Spleen (tissue), 11 donors: ENCODE measurements around the gene SHF. TPM values are rescaled to one million over a fixed set of nuclear protein-coding genes. Genes with fewer than 3 reads are reported as not detected.

Source experiments
- DNase-seq: peaks from one replicate; pipeline ENCODE4 v3.0.0-alpha.2; 2020
- H3K27ac ChIP-seq, 8 donors: fragments of 200-600 bp; sonication (generic) in 7 of 8; 1 replicate in 4 of 8; 2 replicates in 4 of 8; pipeline versions ENCODE4 v1.5.0 to v1.8.0; 2016 to 2021; ENCODE audit warnings: inconsistent platforms in 4 of 8, mild to moderate bottlenecking in 4 of 8, moderate library complexity in 1 of 8
- H3K27me3 ChIP-seq, 7 donors: fragments of 200-600 bp; sonication (generic) in 6 of 7; replicated peaks in 1 of 7; 1 replicate in 4 of 7; 2 replicates in 3 of 7; pipeline versions ENCODE4 v1.5.0 to v1.8.0; 2016 to 2021; ENCODE audit warnings: inconsistent platforms in 3 of 7, mild to moderate bottlenecking in 1 of 7
- H3K36me3 ChIP-seq, 6 donors: fragments of 200-600 bp; sonication (generic) in 5 of 6; 1 replicate in 4 of 6; 2 replicates in 2 of 6; pipeline versions ENCODE4 v1.5.0 to v1.8.0; 2016 to 2021; ENCODE audit warnings: inconsistent platforms in 2 of 6
- H3K4me1 ChIP-seq, 6 donors: fragments of 200-600 bp; sonication (generic) in 5 of 6; 1 replicate in 3 of 6; 2 replicates in 3 of 6; pipeline versions ENCODE4 v1.5.0 to v1.8.0; 2016 to 2021; ENCODE audit warnings: inconsistent platforms in 3 of 6
- H3K4me3 ChIP-seq, 8 donors: fragments of 200-600 bp; sonication (generic) in 7 of 8; 1 replicate in 4 of 8; 2 replicates in 4 of 8; pipeline versions ENCODE4 v1.5.0 to v1.8.0; 2016 to 2021; ENCODE audit warnings: inconsistent platforms in 4 of 8, mild to moderate bottlenecking in 4 of 8, moderate library complexity in 2 of 8
- H3K9me3 ChIP-seq, 8 donors: fragments of 200-600 bp; sonication (generic) in 7 of 8; 1 replicate in 4 of 8; 2 replicates in 4 of 8; pipeline versions ENCODE4 v1.5.0 to v1.8.0; 2016 to 2021; ENCODE audit warnings: inconsistent platforms in 4 of 8
- CTCF ChIP-seq, 11 experiments: fragments of 200-600 bp in 7 of 11; fragments of 450-650 bp in 4 of 11; sonication (generic) in 4 of 11; IDR thresholded peaks in 8 of 11; conservative IDR thresholded peaks in 3 of 11; 1 replicate in 7 of 11; 2 replicates in 4 of 11; pipeline versions ENCODE4 v1.4.0 to v1.8.0; 2016 to 2021; ENCODE audit warnings: antibody characterized with exemption in 11 of 11, inconsistent platforms in 4 of 11, mild to moderate bottlenecking in 1 of 11
- POLR2A ChIP-seq, 3 donors: fragments of 450-650 bp; IDR thresholded peaks; one replicate each; pipeline ENCODE4 v1.5.1; 2017; ENCODE audit warnings: antibody characterized with exemption in 3 of 3, mild to moderate bottlenecking in 1 of 3
- POLR2AphosphoS5 ChIP-seq, 3 donors: sonication (generic); formaldehyde crosslinking; IDR thresholded peaks; one replicate each; pipeline ENCODE4 v1.5.1; 2017; ENCODE audit warnings: antibody characterized with exemption in 3 of 3
- WGBS, 5 donors: extraction: QIAGEN DNeasy Blood & Tissue Kit in 3 of 5; methylation state at CpG; one replicate each; pipeline versions ENCODE4 v1.1.5 to v1.1.7; 2013 to 2018; 5-methylcytosine and 5-hydroxymethylcytosine counted together
- intact Hi-C: fragments of 100-400 bp; cut with DNase I; formaldehyde crosslinking; loops from one replicate; pipeline ENCODE4 v1.15.0; 2023; ENCODE audit warnings: low total_unique reads
- polyA plus RNA-seq, 3 donors: library from polyadenylated mRNA; stranded (reverse); fragments of 200-250 nt; gene quantifications; one replicate each; pipeline ENCODE4 v1.2.1, GENCODE V29; 2013
- total RNA-seq, 7 donors: library from RNA; depleted of rRNA in 3 of 7; stranded (reverse); fragments of >200 nt in 3 of 7; fragmentation: NEBNext Ultra II Directional in 4 of 7; extraction: Animal tissue kit (Norgen Biotek cat#: 25700) in 4 of 7; gene quantifications; one replicate each; pipeline versions ENCODE4 v1.1.0 to v1.2.1, GENCODE V29; 2016 to 2021
- donor health status: healthy with polysubstance abuse.
- donor health status: DM: no; HTN: no; CAD: no; lungs with moderate emphysema.
- donor health status: DM: no; HTN: no; CAD: no.
- donor health status: Bipolar disorder and iron deficiency.
- donor health status: healthy.
- donor health status: DM: no; HTN: no; CAD: no.
- donor health status: DM: yes; HTN: yes; CAD: no.

SHF gene
- total and polyA plus RNA-seq, 10 donors, result 1.9 to 8.8 (median 5.7) TPM

- intact Hi-C loops, result no loop called here
- DNase-seq, result peak; percentile 95
- no peaks in the 10 kb centered on the region for H3K27me3 ChIP-seq
- H3K4me1 ChIP-seq, result peaks cover 0 to 44% (median 16%) of the 10 kb centered on the region in 6 donors
- peak overlapping the region; percentile 45 to 82 (median 66) for H3K4me3 ChIP-seq
- TF ChIP-seq POLR2A (IDR thresholded peaks at IDR 0.05) (peak; percentile 16 to 92 (median 92)), CTCF (IDR thresholded peaks at IDR 0.05 in 8 of 11, conservative IDR thresholded peaks at IDR 0.05 in 3 of 11) (peak; percentile 42 to 71 (median 63)), POLR2AphosphoS5 (IDR thresholded peaks at IDR 0.05) (peak; percentile 94 to 100 (median 98))
- no peaks in the 10 kb centered on the region for H3K36me3 ChIP-seq
- WGBS, 5 donors, result 0% methylated on average over 38 to 42 of the region's 42 CpGs
- no peaks in the 10 kb centered on the region for H3K9me3 ChIP-seq
- peak overlapping the region; percentile 85 to 99 (median 96) for H3K27ac ChIP-seq
Observed at GRCh38 chr15:45198337-45199135, 10.8 kb upstream of the SHF start.

GRCh38 chr15:45197512-45197911, 9.7 kb upstream of the SHF start:
- no peaks in the 10 kb centered on the region for H3K27me3 ChIP-seq
- TF ChIP-seq POLR2A (IDR thresholded peaks at IDR 0.05) (no peak), CTCF (IDR thresholded peaks at IDR 0.05 in 8 of 11, conservative IDR thresholded peaks at IDR 0.05 in 3 of 11) (no peak), POLR2AphosphoS5 (IDR thresholded peaks at IDR 0.05) (no peak)
- H3K4me1 ChIP-seq, result peaks cover 0 to 36% (median 16%) of the 10 kb centered on the region in 6 donors
- DNase-seq, result no peak
- H3K9me3 ChIP-seq, result no peaks in the 10 kb centered on the region
- intact Hi-C loops, result no loop called here
- no peaks in the 10 kb centered on the region for H3K36me3 ChIP-seq
- H3K4me3 ChIP-seq, result peak overlapping the region in 4 of 8 donors; percentile 45 to 82 (median 66)
- peak overlapping the region in 2 of 8 donors; percentile 96 for H3K27ac ChIP-seq
- WGBS, 5 donors, result 73 to 90% (median 79%) methylated on average over 3 of the region's 3 CpGs

GRCh38 chr15:45187578-45187893, 230 bp downstream of the SHF start:
- peak overlapping the region in 7 of 8 donors; percentile 42 to 80 (median 74) for H3K27ac ChIP-seq
- H3K9me3 ChIP-seq, result no peaks in the 10 kb centered on the region
- intact Hi-C loops, result no loop called here
- peaks cover 0 to 23% (median 0%) of the 10 kb centered on the region in 7 donors for H3K27me3 ChIP-seq
- WGBS, 5 donors, result 0 to 2% (median 2%) methylated on average over 16 to 43 of the region's 43 CpGs; no CpG with 5 or more reads in 1 of the 5 donors
- no peak for TF ChIP-seq POLR2AphosphoS5 (IDR thresholded peaks at IDR 0.05)
- peak in 1 of 11 experiments; percentile 12 for TF ChIP-seq CTCF (IDR thresholded peaks at IDR 0.05 in 8 of 11, conservative IDR thresholded peaks at IDR 0.05 in 3 of 11)
- no peak for DNase-seq
- peaks cover 3 to 41% (median 24%) of the 10 kb centered on the region in 6 donors for H3K4me1 ChIP-seq
- H3K4me3 ChIP-seq, result peak overlapping the region; percentile 48 to 84 (median 58)
- H3K36me3 ChIP-seq, result no peaks in the 10 kb centered on the region
